Calu3 (cell line): ENCODE data around the gene FASTKD1. TPM values are rescaled to one million over a fixed set of nuclear protein-coding genes. Genes with fewer than 3 reads are reported as not detected.
"Not testable (repeated sequence)": the region's sequence is repeated elsewhere in the genome, so short reads cannot be mapped to it uniquely, and the experiment has no call there.

Experiments used
- BruUV-seq: library from RNA; stranded (reverse); fragments of 400-500 nt; replicated peaks from 2 replicates; lab custom pipeline; 2021; lab: Mats Ljungman, UMichigan
- CTCF ChIA-PET: fragments of 300-600 bp; sonication (Branson Sonifier 250); formaldehyde crosslinking; loops from one replicate; lab custom pipeline; 2022; ENCODE audit warnings: antibody characterized with exemption; lab: Charles Lee
- DNase-seq: peaks from one replicate; pipeline ENCODE4 v3.0.0; 2022
- H3K27ac Mint-ChIP-seq: one replicate; pipeline ENCODE4 v1.8.0; 2022; ENCODE audit warnings: mixed read lengths; ENCODE audit not compliant: unreplicated experiment
- H3K27me3 Mint-ChIP-seq: one replicate; pipeline ENCODE4 v1.8.0; 2022; ENCODE audit warnings: mixed read lengths; ENCODE audit not compliant: unreplicated experiment
- H3K36me3 Mint-ChIP-seq: one replicate; pipeline ENCODE4 v1.8.0; 2022; ENCODE audit warnings: mild to moderate bottlenecking, moderate library complexity, mixed read lengths; ENCODE audit not compliant: insufficient read depth, unreplicated experiment
- H3K4me1 Mint-ChIP-seq: one replicate; pipeline ENCODE4 v1.8.0; 2022; ENCODE audit warnings: mild to moderate bottlenecking, low read depth, mixed read lengths; ENCODE audit not compliant: unreplicated experiment
- H3K4me3 Mint-ChIP-seq: one replicate; pipeline ENCODE4 v1.8.0; 2022; ENCODE audit warnings: mild to moderate bottlenecking, low read depth, moderate library complexity, mixed read lengths; ENCODE audit not compliant: unreplicated experiment
- H3K9me3 Mint-ChIP-seq: one replicate; pipeline ENCODE4 v1.8.0; 2022; ENCODE audit warnings: low read depth, mixed read lengths; ENCODE audit not compliant: unreplicated experiment
- intact Hi-C: fragments of 100-400 bp; cut with micrococcal nuclease; formaldehyde crosslinking; loops from one replicate; pipeline ENCODE4 v1.10.0; 2022; ENCODE audit not compliant: unreplicated experiment
- total RNA-seq: library from RNA; stranded (reverse); gene quantifications from 2 replicates; pipeline ENCODE4 v1.2.3, GENCODE V29; 2022
- TF ChIP-seq, protein P1 (sequence below): fragments of 200-600 bp; IDR thresholded peaks from one replicate; pipeline ENCODE4 v1.8.0; 2022; ENCODE audit warnings: antibody characterized with exemption; ENCODE audit not compliant: unreplicated experiment

Gene FASTKD1
- total RNA-seq, 1 experiment from 2014 or later = 27.0 TPM

DNA sequence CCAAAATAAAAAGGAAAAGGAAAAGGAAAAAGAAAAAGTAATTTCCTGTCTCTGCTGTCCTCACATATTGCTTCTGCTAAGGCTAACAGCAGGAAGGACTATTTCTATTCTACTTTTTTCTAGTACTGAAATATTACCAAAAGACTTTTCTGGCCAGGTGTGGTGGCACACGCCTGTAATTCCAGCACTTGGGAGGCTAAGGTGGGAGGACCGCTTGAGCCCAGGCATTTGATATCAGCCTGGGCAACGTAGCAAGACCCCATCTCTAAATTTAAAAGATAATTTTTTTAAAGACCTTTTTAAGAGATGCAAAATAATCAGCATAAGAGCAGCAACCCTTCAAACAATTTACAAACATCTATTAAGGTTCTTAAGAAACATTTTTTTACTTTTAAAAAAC, 31.2 kb downstream of the FASTKD1 start:
- Mint-ChIP-seq H3K4me1 (no peaks in the 10 kb centered on the region), H3K27me3 (no peaks in the 10 kb centered on the region), H3K36me3 (no peaks in the 10 kb centered on the region), H3K9me3 (no peaks in the 10 kb centered on the region), H3K4me3 (no peak overlapping the region), H3K27ac (no peak overlapping the region)
- TF ChIP-seq, protein P1, sequence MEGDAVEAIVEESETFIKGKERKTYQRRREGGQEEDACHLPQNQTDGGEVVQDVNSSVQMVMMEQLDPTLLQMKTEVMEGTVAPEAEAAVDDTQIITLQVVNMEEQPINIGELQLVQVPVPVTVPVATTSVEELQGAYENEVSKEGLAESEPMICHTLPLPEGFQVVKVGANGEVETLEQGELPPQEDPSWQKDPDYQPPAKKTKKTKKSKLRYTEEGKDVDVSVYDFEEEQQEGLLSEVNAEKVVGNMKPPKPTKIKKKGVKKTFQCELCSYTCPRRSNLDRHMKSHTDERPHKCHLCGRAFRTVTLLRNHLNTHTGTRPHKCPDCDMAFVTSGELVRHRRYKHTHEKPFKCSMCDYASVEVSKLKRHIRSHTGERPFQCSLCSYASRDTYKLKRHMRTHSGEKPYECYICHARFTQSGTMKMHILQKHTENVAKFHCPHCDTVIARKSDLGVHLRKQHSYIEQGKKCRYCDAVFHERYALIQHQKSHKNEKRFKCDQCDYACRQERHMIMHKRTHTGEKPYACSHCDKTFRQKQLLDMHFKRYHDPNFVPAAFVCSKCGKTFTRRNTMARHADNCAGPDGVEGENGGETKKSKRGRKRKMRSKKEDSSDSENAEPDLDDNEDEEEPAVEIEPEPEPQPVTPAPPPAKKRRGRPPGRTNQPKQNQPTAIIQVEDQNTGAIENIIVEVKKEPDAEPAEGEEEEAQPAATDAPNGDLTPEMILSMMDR = no peak
- CTCF ChIA-PET = no interaction called here
- BruUV-seq = no TSS peak
- no peak for DNase-seq
- intact Hi-C loops = no loop called here

DNA sequence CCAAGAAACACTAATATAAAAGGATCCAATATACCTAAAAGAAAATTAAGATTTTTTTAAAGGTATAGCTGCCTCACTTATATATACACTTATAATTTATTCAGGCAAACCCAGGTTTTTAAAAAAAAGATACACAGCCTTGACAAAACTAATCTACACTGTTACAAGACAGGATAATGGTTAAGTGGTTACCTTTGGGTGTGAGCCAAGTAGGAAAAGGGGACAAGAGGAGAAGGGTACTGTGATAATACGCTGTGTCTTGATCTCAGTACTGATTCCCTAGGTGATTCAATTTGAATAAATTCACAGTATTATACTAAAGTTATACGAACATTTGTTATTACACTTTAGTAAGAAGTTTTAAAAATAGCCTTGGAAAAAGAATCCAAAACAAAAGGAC, 33.5 kb downstream of the FASTKD1 start:
- Mint-ChIP-seq H3K9me3 (no peaks in the 10 kb centered on the region), H3K36me3 (no peaks in the 10 kb centered on the region), H3K27ac (no peak overlapping the region), H3K27me3 (no peaks in the 10 kb centered on the region), H3K4me1 (no peaks in the 10 kb centered on the region), H3K4me3 (no peak overlapping the region)
- DNase-seq = no peak
- CTCF ChIA-PET = no interaction called here
- TF ChIP-seq, protein P1 = no peak
- intact Hi-C loops = no loop called here
- BruUV-seq = no TSS peak

DNA sequence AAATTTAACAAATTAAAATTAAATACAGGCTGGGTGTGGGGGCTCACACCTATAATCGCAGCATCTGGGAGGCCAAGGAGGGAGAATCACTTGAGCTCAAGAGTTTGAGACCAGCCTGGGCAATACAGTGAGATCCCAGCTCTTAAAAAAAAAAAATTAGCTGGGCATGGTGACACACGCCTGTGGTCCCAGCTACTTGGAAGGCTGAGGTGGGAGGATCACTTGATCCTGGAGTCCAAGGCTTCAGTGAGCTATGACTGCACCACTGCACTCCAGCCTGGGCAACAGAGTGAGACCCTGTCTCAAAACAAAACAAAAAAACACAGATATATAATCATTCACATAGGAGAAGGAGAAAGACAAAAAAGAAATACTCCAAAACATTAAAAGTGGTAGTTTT, 34.2 kb downstream of the FASTKD1 start:
- CTCF ChIA-PET, intact Hi-C loops, DNase-seq, H3K9me3 Mint-ChIP-seq, H3K27ac Mint-ChIP-seq, H3K27me3 Mint-ChIP-seq, H3K4me1 Mint-ChIP-seq, H3K36me3 Mint-ChIP-seq, H3K4me3 Mint-ChIP-seq, BruUV-seq: not testable (repeated sequence)

DNA sequence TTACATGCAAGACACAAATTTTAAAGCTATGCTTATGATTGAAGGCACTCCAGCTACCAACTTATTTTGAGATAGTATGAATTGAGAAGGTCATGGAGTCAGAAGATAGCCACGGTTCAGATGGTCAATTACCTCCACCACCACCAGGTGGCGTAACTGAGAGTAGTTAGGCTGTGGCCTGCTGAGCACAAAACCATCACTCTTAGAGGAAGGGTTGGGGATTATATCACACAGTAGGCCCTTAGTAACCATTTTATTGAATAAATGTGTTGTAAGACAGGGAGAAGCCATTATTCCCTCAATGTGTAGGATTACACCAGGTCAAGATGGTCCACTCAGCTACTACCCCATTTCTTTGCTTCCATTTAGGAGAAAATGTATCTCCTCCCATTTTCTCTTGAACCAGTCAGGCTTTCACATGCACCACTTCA, 45.4 kb downstream of the FASTKD1 start:
- Mint-ChIP-seq H3K9me3 (no peaks in the 10 kb centered on the region), H3K4me1 (no peaks in the 10 kb centered on the region), H3K4me3 (no peak overlapping the region), H3K27me3 (no peaks in the 10 kb centered on the region), H3K27ac (no peak overlapping the region), H3K36me3 (no peaks in the 10 kb centered on the region)
- intact Hi-C loops = loop anchor here (2.0 to 5.0 kb wide), 2 partner anchors 263 to 399 kb away; no protein-coding TSS in a partner anchor
- peak; percentile 80 for DNase-seq
- CTCF ChIA-PET = no interaction called here
- no TSS peak for BruUV-seq
- TF ChIP-seq, protein P1 = peak; percentile 80

DNA sequence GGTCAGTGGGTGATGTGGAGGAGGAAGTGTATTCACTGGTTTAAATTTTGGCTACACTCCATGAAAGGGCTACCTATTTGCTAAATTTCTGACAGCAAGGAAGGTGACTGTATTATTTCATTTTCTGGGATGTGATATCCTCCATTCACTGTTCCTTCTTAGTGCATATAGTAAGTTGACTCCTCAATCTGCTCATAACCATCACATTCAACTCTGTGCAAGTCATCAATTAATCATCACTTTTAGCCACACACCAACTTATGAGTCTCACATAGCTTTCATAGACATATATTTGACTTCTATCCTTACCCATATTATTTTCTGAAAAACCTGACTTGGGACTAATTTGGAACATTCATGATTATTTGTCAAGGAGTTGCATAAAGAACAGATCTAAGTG, 47.2 kb downstream of the FASTKD1 start:
- intact Hi-C loops = loop anchor here (5.0 kb wide), 1 partner anchor 401 kb away; no protein-coding TSS in a partner anchor
- no peak for DNase-seq
- H3K4me1 Mint-ChIP-seq = no peaks in the 10 kb centered on the region

More for the DNA sequence above, 47.2 kb downstream of the FASTKD1 start:
- no peaks in the 10 kb centered on the region for H3K27me3 Mint-ChIP-seq
- H3K4me3 Mint-ChIP-seq = no peak overlapping the region
- H3K36me3 Mint-ChIP-seq = no peaks in the 10 kb centered on the region
- TF ChIP-seq, protein P1 = no peak
- CTCF ChIA-PET = no interaction called here
- no TSS peak for BruUV-seq
- H3K9me3 Mint-ChIP-seq = no peaks in the 10 kb centered on the region
- H3K27ac Mint-ChIP-seq = no peak overlapping the region
